HG02763 (cell line): ENCODE results near the gene P2RY2.

Source experiments
- ATAC-seq: cut with Tn5 transposase; IDR thresholded peaks from one replicate; pipeline ENCODE4 v1.9.1; 2021; ENCODE audit warnings: mild to moderate bottlenecking, moderate library complexity; ENCODE audit not compliant: unreplicated experiment

P2RY2 gene

GRCh38 chr11:73218106-73218829 is at the start of gene P2RY2:
TSS of gene P2RY2 (plus strand) at chr11:73218281. CDS start at chr11:73234160, 15,879 bp downstream.
- ATAC-seq = no peak

GRCh38 chr11:73168925-73169579 is 49.0 kb upstream of the P2RY2 start:
- no peak for ATAC-seq

GRCh38 chr11:73170140-73170539 is 47.9 kb upstream of the P2RY2 start:
- no peak for ATAC-seq

- ATAC-seq = no peak
Observed at GRCh38 chr11:73171436-73172161, 46.5 kb upstream of the P2RY2 start.

GRCh38 chr11:73172992-73173656 is 45.0 kb upstream of the P2RY2 start:
- no peak for ATAC-seq

- ATAC-seq = no peak
Observed at GRCh38 chr11:73173755-73174494, 44.2 kb upstream of the P2RY2 start.

GRCh38 chr11:73174495-73174791 is 43.6 kb upstream of the P2RY2 start:
- no peak for ATAC-seq

- ATAC-seq = no peak
Observed at GRCh38 chr11:73175551-73176144, 42.4 kb upstream of the P2RY2 start.

GRCh38 chr11:73176145-73176873 is 41.8 kb upstream of the P2RY2 start:
- ATAC-seq = no peak

GRCh38 chr11:73176874-73177155 is 41.3 kb upstream of the P2RY2 start:
- ATAC-seq = no peak

GRCh38 chr11:73177380-73177777 is 40.7 kb upstream of the P2RY2 start:
- no peak for ATAC-seq

- peak; percentile 67 for ATAC-seq
Observed at GRCh38 chr11:73177778-73178539, 40.1 kb upstream of the P2RY2 start.

GRCh38 chr11:73178681-73179080 is 39.4 kb upstream of the P2RY2 start:
- no peak for ATAC-seq

- no peak for ATAC-seq
Observed at GRCh38 chr11:73182824-73183321, 35.2 kb upstream of the P2RY2 start.

- ATAC-seq = no peak
Observed at GRCh38 chr11:73184953-73185671, 33.0 kb upstream of the P2RY2 start.

GRCh38 chr11:73185680-73186293 is 32.3 kb upstream of the P2RY2 start:
- no peak for ATAC-seq

- no peak for ATAC-seq
Observed at GRCh38 chr11:73186294-73186850, 31.7 kb upstream of the P2RY2 start.

- ATAC-seq = no peak
Observed at GRCh38 chr11:73186886-73187285, 31.2 kb upstream of the P2RY2 start.
